Skin of body (tissue), 2 donors: ENCODE measurements around the gene PDIA2. TPM values are rescaled to one million over a fixed set of nuclear protein-coding genes. Genes with fewer than 3 reads are reported as not detected.
"Not testable (repeated sequence)": the region's sequence is repeated elsewhere in the genome, so short reads cannot be mapped to it uniquely, and the experiment has no call there.

Experiments
- DNase-seq: peaks from one replicate; lab custom pipeline; 2025; lab: John Stamatoyannopoulos, UW
- total RNA-seq: library from RNA; depleted of rRNA; stranded (reverse); fragments of >200 nt; gene quantifications from one replicate; pipeline ENCODE4 v1.2.3, GENCODE V29; 2014

Gene PDIA2
- total RNA-seq, 1 donor from 2014 or later = 1.1 TPM

GRCh38 chr16:263182-263774, 19.7 kb upstream of the PDIA2 start:
- no peak for DNase-seq

GRCh38 chr16:263944-264343, 19.0 kb upstream of the PDIA2 start:
- no peak for DNase-seq

GRCh38 chr16:264440-264951, 18.5 kb upstream of the PDIA2 start:
- DNase-seq = no peak

GRCh38 chr16:265002-265529, 17.9 kb upstream of the PDIA2 start:
- no peak for DNase-seq

GRCh38 chr16:265711-266110, 17.3 kb upstream of the PDIA2 start:
- no peak for DNase-seq

GRCh38 chr16:266258-267164, 16.5 kb upstream of the PDIA2 start:
- DNase-seq = no peak

- DNase-seq = not testable (repeated sequence)
Observed at GRCh38 chr16:267562-267961, 15.4 kb upstream of the PDIA2 start.

GRCh38 chr16:268141-269053, 14.6 kb upstream of the PDIA2 start:
- no peak for DNase-seq

GRCh38 chr16:269061-269796, 13.7 kb upstream of the PDIA2 start:
- DNase-seq = no peak

- no peak for DNase-seq
Observed at GRCh38 chr16:270381-271255, 12.3 kb upstream of the PDIA2 start.

GRCh38 chr16:272633-273546, 10.1 kb upstream of the PDIA2 start:
- no peak for DNase-seq

- DNase-seq = no peak
Observed at GRCh38 chr16:273547-274421, 9.2 kb upstream of the PDIA2 start.

- no peak for DNase-seq
Observed at GRCh38 chr16:275041-275641, 7.8 kb upstream of the PDIA2 start.

- no peak for DNase-seq
Observed at GRCh38 chr16:275786-276232, 7.2 kb upstream of the PDIA2 start, which contains the start of gene RGS11. Gene RGS11, minus strand, starts transcription at chr16:275944. Its CDS starts 33 bp downstream, at chr16:275911.

GRCh38 chr16:276426-277077, 6.4 kb upstream of the PDIA2 start:
- no peak for DNase-seq

- no peak for DNase-seq
Observed at GRCh38 chr16:278863-279366, 4.0 kb upstream of the PDIA2 start.
